ENCODE measurements around the gene MAT1A. TPM values are rescaled to one million over a fixed set of nuclear protein-coding genes. Genes with fewer than 3 reads are reported as not detected.

The MAT1A gene
- total and polyA plus RNA-seq, 9 donors, result 0.72 to 7.7 (median 1.5) TPM

GRCh38 chr10:80288849-80289248 lies 609 bp downstream of the MAT1A start:
- 88 to 94% (median 93%) methylated on average over 5 of the region's 5 CpGs for WGBS, 3 donors
- Histone ChIP-seq H3K4me3 (no peak overlapping the region), H3K4me1 (ENCODE audit: insufficient read depth) (no peaks in the 10 kb centered on the region), H3K36me3 (no peaks in the 10 kb centered on the region), H3K27me3 (no peaks in the 10 kb centered on the region), H3K27ac (no peak overlapping the region), H3K9me3 (no peaks in the 10 kb centered on the region)
- intact Hi-C loops (cut with DNase I), result no loop called here
- DNase-seq, result no peak
- TF ChIP-seq POLR2A (IDR thresholded peaks at IDR 0.05) (no peak), CTCF (IDR thresholded peaks at IDR 0.05) (no peak), EP300 (IDR thresholded peaks at IDR 0.05) (no peak)

- TF ChIP-seq POLR2A (IDR thresholded peaks at IDR 0.05), result no peak
- no peak for TF ChIP-seq EP300 (IDR thresholded peaks at IDR 0.05)
- TF ChIP-seq CTCF (IDR thresholded peaks at IDR 0.05), result no peak
- no peaks in the 10 kb centered on the region for H3K9me3 ChIP-seq
- no peaks in the 10 kb centered on the region for H3K4me1 ChIP-seq (ENCODE audit: insufficient read depth)
- no peak overlapping the region for H3K4me3 ChIP-seq
- H3K27ac ChIP-seq, result no peak overlapping the region
- H3K36me3 ChIP-seq, result no peaks in the 10 kb centered on the region
- intact Hi-C loops (cut with DNase I), result no loop called here
- 94 to 100% (median 96%) methylated on average over 1 of the region's 1 CpG for WGBS, 3 donors
- no peaks in the 10 kb centered on the region for H3K27me3 ChIP-seq
- no peak for DNase-seq
These were observed 4.9 kb downstream of the MAT1A start for GRCh38 chr10:80284522-80284921.

- H3K4me3 ChIP-seq, result no peak overlapping the region
- TF ChIP-seq EP300 (IDR thresholded peaks at IDR 0.05), result no peak
- no peak for TF ChIP-seq POLR2A (IDR thresholded peaks at IDR 0.05)
- TF ChIP-seq CTCF (IDR thresholded peaks at IDR 0.05), result no peak
- WGBS, 3 donors, result 92 to 95% (median 93%) methylated on average over 14 of the region's 14 CpGs
- no peak overlapping the region for H3K27ac ChIP-seq
- H3K36me3 ChIP-seq, result no peaks in the 10 kb centered on the region
- H3K27me3 ChIP-seq, result no peaks in the 10 kb centered on the region
- no peaks in the 10 kb centered on the region for H3K4me1 ChIP-seq (ENCODE audit: insufficient read depth)
- intact Hi-C loops (cut with DNase I), result no loop called here
- no peak for DNase-seq
- no peaks in the 10 kb centered on the region for H3K9me3 ChIP-seq
These were observed 5.8 kb downstream of the MAT1A start for GRCh38 chr10:80283536-80284199.

- H3K27me3 ChIP-seq, result no peaks in the 10 kb centered on the region
- no peak overlapping the region for H3K4me3 ChIP-seq
- H3K9me3 ChIP-seq, result no peaks in the 10 kb centered on the region
- intact Hi-C loops (cut with DNase I), result no loop called here
- no peaks in the 10 kb centered on the region for H3K36me3 ChIP-seq
- H3K27ac ChIP-seq, result no peak overlapping the region
- H3K4me1 ChIP-seq (ENCODE audit: insufficient read depth), result no peaks in the 10 kb centered on the region
- 96 to 97% (median 96%) methylated on average over 4 of the region's 4 CpGs for WGBS, 3 donors
- no peak for TF ChIP-seq CTCF (IDR thresholded peaks at IDR 0.05)
- no peak for TF ChIP-seq POLR2A (IDR thresholded peaks at IDR 0.05)
- TF ChIP-seq EP300 (IDR thresholded peaks at IDR 0.05), result no peak
- no peak for DNase-seq
These were observed 6.3 kb downstream of the MAT1A start for GRCh38 chr10:80283119-80283518.
